Kidney epithelial cell (primary cell): ENCODE data around the gene TINCR. TPM values are rescaled to one million over a fixed set of nuclear protein-coding genes. Genes with fewer than 3 reads are reported as not detected.

ENCODE experiments used
- DNase-seq: peaks from one replicate; pipeline ENCODE4 v3.0.0-alpha.2; 2010; ENCODE audit warnings: low read depth
- H3K27me3 ChIP-seq: 2 replicates; pipeline ENCODE4 v1.6.0; 2011; ENCODE audit warnings: low read length; ENCODE audit not compliant: control insufficient read depth, insufficient read depth
- H3K36me3 ChIP-seq: 2 replicates; pipeline ENCODE4 v1.5.1; 2011; ENCODE audit warnings: low read length; ENCODE audit not compliant: control insufficient read depth, insufficient read depth
- H3K4me3 ChIP-seq: 2 replicates; pipeline ENCODE4 v1.5.1; 2011; ENCODE audit warnings: low read depth, mild to moderate bottlenecking, control low read depth, low read length
- CTCF ChIP-seq: IDR thresholded peaks from 2 replicates; pipeline ENCODE4 v1.5.1; 2011; ENCODE audit warnings: mild to moderate bottlenecking, moderate library complexity, low read length, control low read depth, inconsistent platforms; ENCODE audit not compliant: insufficient read depth, poor library complexity, severe bottlenecking
- total RNA-seq: library from RNA; depleted of rRNA; stranded (reverse); fragments of >200 nt; gene quantifications from 2 replicates; pipeline ENCODE4 v1.2.3, GENCODE V29; 2015

The TINCR gene
- total RNA-seq, 1 donor from 2014 or later = 1.0 TPM

- H3K27me3 ChIP-seq = no peaks in the 10 kb centered on the region
- no peak for DNase-seq
- no peak overlapping the region for H3K4me3 ChIP-seq
- TF ChIP-seq CTCF = no peak
- no peaks in the 10 kb centered on the region for H3K36me3 ChIP-seq
These were observed 43.7 kb downstream of the TINCR start for GRCh38 chr19:5524081-5524480.

GRCh38 chr19:5522106-5522505, 45.6 kb downstream of the TINCR start:
- DNase-seq = no peak
- Histone ChIP-seq H3K36me3 (no peaks in the 10 kb centered on the region), H3K4me3 (no peak overlapping the region), H3K27me3 (no peaks in the 10 kb centered on the region)
- no peak for TF ChIP-seq CTCF

GRCh38 chr19:5520501-5520900, 47.3 kb downstream of the TINCR start:
- H3K36me3 ChIP-seq = no peaks in the 10 kb centered on the region
- no peak for DNase-seq
- H3K27me3 ChIP-seq = no peaks in the 10 kb centered on the region
- TF ChIP-seq CTCF = no peak
- no peak overlapping the region for H3K4me3 ChIP-seq

GRCh38 chr19:5519076-5519475, 48.7 kb downstream of the TINCR start:
- no peaks in the 10 kb centered on the region for H3K27me3 ChIP-seq
- no peak for TF ChIP-seq CTCF
- no peaks in the 10 kb centered on the region for H3K36me3 ChIP-seq
- H3K4me3 ChIP-seq = no peak overlapping the region
- no peak for DNase-seq

- TF ChIP-seq CTCF = no peak
- Histone ChIP-seq H3K36me3 (no peaks in the 10 kb centered on the region), H3K27me3 (no peaks in the 10 kb centered on the region), H3K4me3 (no peak overlapping the region)
- DNase-seq = no peak
These were observed 52.0 kb downstream of the TINCR start for GRCh38 chr19:5515737-5516136.

- no peak for DNase-seq
- Histone ChIP-seq H3K27me3 (no peaks in the 10 kb centered on the region), H3K36me3 (no peaks in the 10 kb centered on the region), H3K4me3 (no peak overlapping the region)
- no peak for TF ChIP-seq CTCF
These were observed 53.8 kb downstream of the TINCR start for GRCh38 chr19:5514001-5514400.
